ENCODE measurements around the gene SKP1. TPM values are rescaled to one million over a fixed set of nuclear protein-coding genes. Genes with fewer than 3 reads are reported as not detected.

Gene SKP1
- total and polyA plus RNA-seq, 10 of the 15 experiments (the other 5 are each of a cell fraction or from before 2014, with no cell fraction given), result 100 to 1,686 (median 519) TPM

DNA sequence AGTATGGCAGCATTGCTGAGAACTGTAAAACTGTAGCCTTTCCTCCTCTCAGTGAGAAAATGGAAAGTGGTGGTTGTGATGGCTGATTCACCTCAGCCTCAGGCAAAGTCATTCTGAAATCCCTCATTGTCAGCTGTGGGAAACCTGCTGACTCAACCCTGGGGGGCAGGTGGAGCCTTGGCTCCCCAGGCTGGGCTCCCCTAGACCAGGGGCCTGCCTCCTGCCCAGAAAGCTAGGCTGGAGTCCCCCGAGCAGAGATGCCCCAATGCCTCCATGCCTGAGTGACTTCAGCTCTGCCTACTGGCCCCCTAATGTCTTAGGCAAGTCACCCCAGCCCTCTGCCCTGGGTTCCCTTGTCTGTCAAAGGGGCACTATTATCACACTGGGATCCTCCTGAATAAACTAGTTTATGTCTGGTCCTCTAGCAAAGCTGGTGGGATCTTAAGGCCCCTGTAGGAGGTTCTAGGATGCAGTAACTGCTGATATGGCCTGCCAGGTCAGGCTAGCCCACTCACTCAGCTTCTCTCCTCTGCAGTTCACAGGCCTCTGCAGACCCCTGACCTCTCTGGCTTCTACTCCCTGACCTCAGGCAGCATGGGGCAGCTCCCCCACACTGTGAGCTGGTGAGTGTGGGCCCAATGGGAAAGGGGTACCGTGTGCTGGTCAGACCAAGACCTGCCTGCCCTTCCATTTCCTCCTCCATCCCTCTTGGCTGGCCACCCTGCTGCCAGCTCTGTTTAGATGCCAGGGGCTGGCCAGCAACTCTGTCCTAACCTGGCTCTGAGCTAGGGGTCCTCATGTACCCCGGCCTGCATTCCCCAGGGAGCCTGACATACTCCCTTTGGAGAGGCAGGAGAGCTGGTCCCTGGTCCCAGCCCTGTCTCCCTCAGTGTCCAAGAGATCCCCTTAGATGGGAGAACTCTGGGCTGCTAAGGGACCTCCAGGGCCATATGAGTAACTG lies 38.1 kb downstream of the SKP1 start (continued):
- TF ChIP-seq PBX3 (IDR thresholded peaks at IDR 0.05; ENCODE audit: insufficient replicate concordance, low read depth, low read length) (peak; percentile 34), RUNX3 (IDR thresholded peaks at IDR 0.05; ENCODE audit: low read length) (no peak), SP1 (IDR thresholded peaks at IDR 0.05; ENCODE audit: low read depth, low read length) (peak; percentile 77), ZZZ3 (IDR thresholded peaks at IDR 0.05; ENCODE audit: control insufficient read depth, insufficient read length, low read depth) (no peak), ZNF207 (IDR thresholded peaks at IDR 0.05; ENCODE audit: borderline replicate concordance) (no peak), ATF2 (IDR thresholded peaks at IDR 0.05; ENCODE audit: low read length) (no peak), TBL1XR1 (IDR thresholded peaks at IDR 0.05; ENCODE audit: low read depth, low read length) (peak; percentile 97), MYB (IDR thresholded peaks at IDR 0.05; ENCODE audit: borderline replicate concordance, low read depth, low read length) (peak; percentile 46; the same call in 1 of the 2 replicates), HDGF (IDR thresholded peaks at IDR 0.05) (no peak), TCF3 (IDR thresholded peaks at IDR 0.05; ENCODE audit: borderline replicate concordance, insufficient read depth, low read depth, low read length) (peak; percentile 97), PAX5 (IDR thresholded peaks at IDR 0.05; ENCODE audit: borderline replicate concordance, low read depth, low read length) (peak; percentile 93), MEF2B (IDR thresholded peaks at IDR 0.05; ENCODE audit: partially characterized antibody, poor library complexity, severe bottlenecking) (peak; percentile 91), CEBPB (IDR thresholded peaks at IDR 0.05; ENCODE audit: borderline replicate concordance in 1 of 2, low read depth in 2 of 2, low read length in 2 of 2) (no peak), SIN3A (IDR thresholded peaks at IDR 0.05; ENCODE audit: low read depth, low read length) (no peak), NFXL1 (IDR thresholded peaks at IDR 0.05; ENCODE audit: borderline replicate concordance) (no peak), IRF3 (IDR thresholded peaks at IDR 0.05) (no peak), EZH2 (IDR thresholded peaks at IDR 0.05; ENCODE audit: borderline replicate concordance, control insufficient read depth, low read depth, low read length) (no peak), ZNF217 (IDR thresholded peaks at IDR 0.05) (no peak), SREBF2 (IDR thresholded peaks at IDR 0.05; ENCODE audit: low read length) (no peak), HCFC1 (IDR thresholded peaks at IDR 0.05; ENCODE audit: low read length) (no peak), MTA3 (IDR thresholded peaks at IDR 0.05; ENCODE audit: borderline replicate concordance, low read length) (no peak)
- TF ChIP-seq, protein P1, sequence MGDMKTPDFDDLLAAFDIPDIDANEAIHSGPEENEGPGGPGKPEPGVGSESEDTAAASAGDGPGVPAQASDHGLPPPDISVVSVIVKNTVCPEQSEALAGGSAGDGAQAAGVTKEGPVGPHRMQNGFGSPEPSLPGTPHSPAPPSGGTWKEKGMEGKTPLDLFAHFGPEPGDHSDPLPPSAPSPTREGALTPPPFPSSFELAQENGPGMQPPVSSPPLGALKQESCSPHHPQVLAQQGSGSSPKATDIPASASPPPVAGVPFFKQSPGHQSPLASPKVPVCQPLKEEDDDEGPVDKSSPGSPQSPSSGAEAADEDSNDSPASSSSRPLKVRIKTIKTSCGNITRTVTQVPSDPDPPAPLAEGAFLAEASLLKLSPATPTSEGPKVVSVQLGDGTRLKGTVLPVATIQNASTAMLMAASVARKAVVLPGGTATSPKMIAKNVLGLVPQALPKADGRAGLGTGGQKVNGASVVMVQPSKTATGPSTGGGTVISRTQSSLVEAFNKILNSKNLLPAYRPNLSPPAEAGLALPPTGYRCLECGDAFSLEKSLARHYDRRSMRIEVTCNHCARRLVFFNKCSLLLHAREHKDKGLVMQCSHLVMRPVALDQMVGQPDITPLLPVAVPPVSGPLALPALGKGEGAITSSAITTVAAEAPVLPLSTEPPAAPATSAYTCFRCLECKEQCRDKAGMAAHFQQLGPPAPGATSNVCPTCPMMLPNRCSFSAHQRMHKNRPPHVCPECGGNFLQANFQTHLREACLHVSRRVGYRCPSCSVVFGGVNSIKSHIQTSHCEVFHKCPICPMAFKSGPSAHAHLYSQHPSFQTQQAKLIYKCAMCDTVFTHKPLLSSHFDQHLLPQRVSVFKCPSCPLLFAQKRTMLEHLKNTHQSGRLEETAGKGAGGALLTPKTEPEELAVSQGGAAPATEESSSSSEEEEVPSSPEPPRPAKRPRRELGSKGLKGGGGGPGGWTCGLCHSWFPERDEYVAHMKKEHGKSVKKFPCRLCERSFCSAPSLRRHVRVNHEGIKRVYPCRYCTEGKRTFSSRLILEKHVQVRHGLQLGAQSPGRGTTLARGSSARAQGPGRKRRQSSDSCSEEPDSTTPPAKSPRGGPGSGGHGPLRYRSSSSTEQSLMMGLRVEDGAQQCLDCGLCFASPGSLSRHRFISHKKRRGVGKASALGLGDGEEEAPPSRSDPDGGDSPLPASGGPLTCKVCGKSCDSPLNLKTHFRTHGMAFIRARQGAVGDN (IDR thresholded peaks at IDR 0.05), result peak; percentile 95

Data from GM12878 (cell line).